HG03442 (cell line): ENCODE results near the gene EXO1.
"Not testable (repeated sequence)": the region's sequence is repeated elsewhere in the genome, so short reads cannot be mapped to it uniquely, and the experiment has no call there.

Experiments
- ATAC-seq: cut with Tn5 transposase; IDR thresholded peaks from one replicate; pipeline ENCODE4 v1.9.1; 2021; ENCODE audit warnings: mild to moderate bottlenecking, moderate library complexity; ENCODE audit not compliant: unreplicated experiment

EXO1 gene

GRCh38 chr1:241847796-241848685 is at the start of gene EXO1:
Gene EXO1 (plus strand): TSS chr1:241848204. CDS start chr1:241850426, 2,222 bp downstream.
- peak; percentile 95 for ATAC-seq

DNA sequence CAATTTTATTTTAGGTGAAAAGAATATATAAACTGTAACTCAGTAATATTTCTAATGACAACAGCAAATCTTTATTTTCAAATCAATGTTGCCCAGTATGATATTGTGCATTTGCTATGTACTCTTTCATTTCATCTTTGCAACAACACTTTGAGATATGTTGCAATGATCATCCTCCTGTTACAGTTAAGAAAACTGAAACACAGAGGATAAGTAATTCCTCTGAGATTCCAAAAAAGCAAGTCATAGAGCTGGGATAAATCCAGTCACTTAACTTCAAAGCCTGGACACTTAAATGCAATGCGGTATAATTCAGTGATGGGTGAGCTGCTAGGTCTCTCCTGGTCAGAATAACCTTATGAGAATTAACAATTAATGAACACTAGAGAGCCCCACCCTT is 48.6 kb upstream of the EXO1 start:
- no peak for ATAC-seq

GRCh38 chr1:241800640-241801039 is 47.4 kb upstream of the EXO1 start:
- no peak for ATAC-seq

DNA sequence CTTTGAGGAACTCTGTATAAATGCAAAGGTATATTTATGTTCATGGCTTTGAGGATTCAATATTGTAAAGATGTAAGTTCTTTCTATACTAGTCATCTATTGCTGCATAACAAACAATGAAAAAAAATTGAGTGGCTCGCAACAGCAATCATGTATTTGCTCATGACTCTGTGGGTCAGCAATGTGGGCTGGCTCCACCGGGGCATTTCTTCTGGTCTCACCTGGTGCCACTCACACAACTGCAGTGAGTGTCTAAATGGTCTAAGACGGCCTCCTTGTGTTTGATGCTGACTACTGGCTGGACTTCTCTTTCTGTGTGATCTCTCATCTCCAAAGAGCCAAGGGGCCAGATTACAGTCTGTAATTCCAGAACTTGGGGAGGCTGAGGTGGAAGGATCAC is 45.1 kb upstream of the EXO1 start:
- ATAC-seq: no peak

DNA sequence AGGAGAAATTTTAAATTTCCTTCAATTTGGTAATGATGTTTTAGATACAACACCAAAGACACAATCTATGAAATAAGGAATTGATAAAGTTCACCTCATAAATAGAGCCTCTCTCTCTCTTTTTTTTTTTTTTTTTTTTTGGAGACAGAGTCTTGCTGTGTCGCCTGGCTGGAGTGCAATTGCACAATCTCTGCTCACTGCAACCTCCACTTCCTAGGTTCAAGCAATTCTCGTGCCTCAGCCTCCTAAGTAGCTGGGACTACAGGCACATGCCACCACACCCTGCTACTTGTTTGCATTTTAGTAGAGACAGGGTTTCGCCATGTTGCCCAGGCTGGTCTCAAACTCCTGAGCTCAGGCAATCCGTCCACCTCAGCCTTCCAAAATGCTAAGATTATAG is 43.3 kb upstream of the EXO1 start:
- ATAC-seq: not testable (repeated sequence)

- ATAC-seq: no peak
Measured at GRCh38 chr1:241808265-241808664, 39.7 kb upstream of the EXO1 start.

- peak; percentile 69 for ATAC-seq
Measured at GRCh38 chr1:241810769-241811405, 37.1 kb upstream of the EXO1 start.

- no peak for ATAC-seq
Measured at GRCh38 chr1:241813768-241814320, 34.2 kb upstream of the EXO1 start.

GRCh38 chr1:241816008-241816407 is 32.0 kb upstream of the EXO1 start:
- no peak for ATAC-seq

- ATAC-seq: no peak
Measured at GRCh38 chr1:241817331-241817792, 30.6 kb upstream of the EXO1 start.

DNA sequence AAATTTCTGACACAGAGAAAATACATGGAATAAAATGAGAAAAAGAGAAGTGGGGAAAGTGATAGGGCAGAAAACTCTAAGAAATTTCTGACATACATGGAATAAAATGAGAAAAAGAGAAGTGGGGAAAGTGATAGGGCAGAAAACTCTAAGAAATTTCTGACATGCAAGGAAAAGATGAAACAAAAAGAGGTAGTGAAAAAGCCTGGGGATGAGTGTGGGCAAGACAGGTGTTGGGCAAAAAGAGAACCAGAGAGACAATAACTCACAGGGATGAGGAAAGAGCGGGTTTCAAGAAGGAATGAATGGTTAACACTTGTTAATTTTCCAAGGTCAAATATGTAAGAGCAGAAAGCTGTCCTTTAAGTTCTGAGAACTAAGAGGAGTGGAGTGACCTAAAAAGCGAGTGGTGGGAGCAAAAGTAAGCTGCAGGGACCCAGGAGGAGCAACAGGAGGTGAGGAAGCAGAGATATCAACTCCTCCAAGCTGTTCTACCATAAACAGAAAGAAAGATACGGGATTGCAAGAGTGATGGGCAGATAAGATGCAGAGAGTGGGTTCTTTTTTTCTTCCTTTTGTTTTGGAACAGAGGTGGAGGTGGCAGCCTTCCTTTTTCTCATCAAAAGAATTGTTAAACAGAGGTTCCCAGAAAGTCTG is 29.9 kb upstream of the EXO1 start:
- no peak for ATAC-seq

DNA sequence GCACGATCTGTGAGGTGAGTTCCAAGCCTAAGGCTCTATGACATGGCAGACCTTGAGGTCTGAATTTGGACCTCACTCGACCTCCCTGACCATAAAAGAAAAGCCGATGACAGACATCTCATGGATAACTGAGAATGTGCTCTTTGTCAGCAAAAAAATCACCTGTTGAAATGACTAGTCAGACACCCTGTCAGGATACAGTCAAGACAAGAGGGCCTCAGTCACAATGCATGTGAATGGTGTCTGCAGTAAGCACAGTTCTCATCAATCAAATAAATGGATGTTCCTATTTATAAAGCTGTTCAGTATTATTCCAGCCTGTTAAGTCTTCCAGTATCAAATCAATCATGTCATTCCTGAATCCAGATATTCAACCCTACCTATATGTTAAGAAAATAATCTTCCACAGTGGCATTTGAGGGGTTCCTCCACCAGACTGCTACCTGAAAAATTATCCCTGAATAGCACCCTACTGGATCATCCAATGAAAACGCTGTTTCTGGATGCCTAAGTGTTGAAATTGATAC is 28.6 kb upstream of the EXO1 start:
- ATAC-seq: no peak

DNA sequence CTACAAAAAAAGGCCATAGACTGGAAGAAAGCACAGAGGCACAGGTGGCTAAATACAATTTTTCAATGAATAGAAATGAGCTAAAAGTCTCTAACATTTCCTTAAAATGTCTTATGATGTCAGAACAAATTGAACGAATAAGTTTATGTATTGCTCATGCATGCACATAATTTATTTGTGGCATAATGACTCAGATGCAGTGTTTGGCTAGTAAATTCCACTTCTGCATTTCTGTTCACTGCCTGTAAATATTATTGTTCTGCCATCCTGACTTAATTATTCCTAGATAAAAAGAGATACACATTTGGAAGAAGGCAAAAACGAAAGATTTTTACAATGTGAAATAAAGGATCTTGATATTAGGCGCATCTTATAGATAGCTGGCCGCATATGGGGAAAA is 26.6 kb upstream of the EXO1 start:
- ATAC-seq: no peak

- no peak for ATAC-seq
Measured at GRCh38 chr1:241822846-241823245, 25.2 kb upstream of the EXO1 start.

- ATAC-seq: no peak
Measured at GRCh38 chr1:241823925-241824324, 24.1 kb upstream of the EXO1 start.

- ATAC-seq: no peak
Measured at GRCh38 chr1:241825581-241825980, 22.4 kb upstream of the EXO1 start.

DNA sequence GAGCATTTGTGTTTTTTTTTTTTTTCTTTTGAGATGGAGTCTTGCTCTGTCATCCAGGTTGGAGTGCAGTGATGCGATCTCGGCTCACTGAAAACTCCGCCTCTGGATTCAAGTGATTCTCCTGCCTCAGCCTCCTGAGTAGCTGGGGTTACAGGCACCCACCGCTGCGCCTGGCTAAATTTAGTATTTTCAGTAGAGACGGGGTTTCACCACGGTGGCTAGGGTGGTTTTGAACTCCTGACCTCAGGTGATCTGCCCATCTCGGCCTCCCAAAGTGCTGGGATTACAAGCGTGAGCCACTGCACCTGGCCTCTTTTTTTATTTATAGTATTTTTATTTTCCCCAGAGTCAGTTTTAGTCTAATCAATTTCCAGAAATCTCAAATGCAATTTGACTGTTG is 21.4 kb upstream of the EXO1 start:
- ATAC-seq: not testable (repeated sequence)

DNA sequence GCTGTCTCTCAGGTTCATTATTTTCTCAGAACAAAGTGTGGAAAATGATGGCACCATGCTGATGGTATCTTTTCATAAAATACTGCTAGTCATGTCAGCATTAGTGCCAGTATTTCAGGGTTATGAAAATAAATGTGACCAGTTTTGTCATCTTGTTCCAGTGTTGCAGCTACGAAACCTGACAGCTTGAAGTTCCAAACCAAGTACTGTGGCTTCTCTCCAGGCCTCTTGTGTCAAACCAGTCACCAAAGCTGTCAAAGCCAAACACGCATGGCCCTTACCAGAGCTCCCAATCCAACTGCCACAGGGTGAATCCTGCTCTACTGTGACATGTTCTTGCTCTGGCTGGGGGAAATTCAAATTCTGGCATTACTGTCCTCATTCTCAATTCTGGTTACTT is 20.7 kb upstream of the EXO1 start:
- ATAC-seq: no peak

- ATAC-seq: no peak
Measured at GRCh38 chr1:241828463-241829021, 19.5 kb upstream of the EXO1 start.

GRCh38 chr1:241829468-241829867 is 18.5 kb upstream of the EXO1 start:
- no peak for ATAC-seq
